Suppressor macrophage (primary cell): ENCODE results near the gene EDN2.

Experiments
- DNase-seq, 4 experiments: peaks; one replicate each; pipeline ENCODE4 v3.0.0-alpha.2; 2020 to 2022

The EDN2 gene

DNA sequence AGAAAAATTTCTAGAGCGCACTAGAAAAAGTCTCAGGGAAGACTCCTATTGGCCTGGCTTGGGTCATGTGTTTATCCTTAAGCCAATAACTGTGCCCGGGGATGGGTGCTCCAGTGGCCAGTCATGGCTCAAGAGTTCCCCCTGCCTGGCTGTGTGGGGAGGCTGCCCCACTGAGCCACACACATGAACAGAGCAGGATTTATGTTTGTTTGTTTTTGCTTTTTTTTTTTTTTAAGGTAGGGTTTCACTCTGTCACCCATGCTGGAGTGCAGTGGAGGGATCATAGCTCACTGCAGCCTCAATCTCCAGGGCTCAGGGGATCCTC is 21.8 kb downstream of the EDN2 start:
- no peak for DNase-seq

DNA sequence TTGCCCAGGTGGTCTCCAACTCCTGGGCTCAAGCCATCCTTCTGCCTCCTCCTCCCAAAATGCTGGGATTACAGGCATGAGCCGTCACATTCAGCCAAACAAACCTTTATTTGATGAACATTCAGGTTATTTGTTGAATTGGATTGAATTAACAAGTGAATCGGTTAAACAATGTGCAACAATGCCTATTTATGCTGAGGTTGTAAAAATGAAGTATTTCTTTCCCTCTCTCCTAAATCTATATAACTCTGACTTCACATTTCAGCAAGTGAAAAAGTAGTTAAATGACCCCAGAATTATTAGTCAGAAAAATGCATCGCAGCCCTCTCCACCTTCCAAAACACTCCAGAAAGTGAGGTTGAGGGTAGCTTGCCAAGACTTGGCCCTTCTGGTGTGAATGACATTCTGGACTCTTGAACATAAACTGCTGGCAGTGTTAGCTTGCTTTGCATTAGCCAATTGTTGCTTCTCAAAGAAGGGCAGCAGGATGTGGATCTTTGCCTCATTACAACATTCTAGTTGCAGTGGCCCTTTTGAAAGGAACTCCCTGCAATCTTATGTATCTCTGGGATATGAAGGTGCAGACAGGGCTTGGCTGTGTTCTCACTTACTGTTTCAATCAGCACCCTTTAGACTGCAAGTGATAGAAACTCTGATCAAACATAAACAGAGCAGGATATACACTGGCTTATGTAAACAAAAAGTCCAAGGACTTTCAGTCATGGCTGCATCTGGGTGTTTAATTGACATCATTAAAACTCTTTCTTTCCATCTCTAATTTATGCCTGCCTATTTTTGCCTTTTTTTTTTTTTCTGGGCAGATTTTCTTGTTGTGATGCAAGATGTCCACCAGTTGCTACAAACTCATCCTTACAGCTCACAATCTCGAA is 22.4 kb downstream of the EDN2 start:
- no peak for DNase-seq

DNA sequence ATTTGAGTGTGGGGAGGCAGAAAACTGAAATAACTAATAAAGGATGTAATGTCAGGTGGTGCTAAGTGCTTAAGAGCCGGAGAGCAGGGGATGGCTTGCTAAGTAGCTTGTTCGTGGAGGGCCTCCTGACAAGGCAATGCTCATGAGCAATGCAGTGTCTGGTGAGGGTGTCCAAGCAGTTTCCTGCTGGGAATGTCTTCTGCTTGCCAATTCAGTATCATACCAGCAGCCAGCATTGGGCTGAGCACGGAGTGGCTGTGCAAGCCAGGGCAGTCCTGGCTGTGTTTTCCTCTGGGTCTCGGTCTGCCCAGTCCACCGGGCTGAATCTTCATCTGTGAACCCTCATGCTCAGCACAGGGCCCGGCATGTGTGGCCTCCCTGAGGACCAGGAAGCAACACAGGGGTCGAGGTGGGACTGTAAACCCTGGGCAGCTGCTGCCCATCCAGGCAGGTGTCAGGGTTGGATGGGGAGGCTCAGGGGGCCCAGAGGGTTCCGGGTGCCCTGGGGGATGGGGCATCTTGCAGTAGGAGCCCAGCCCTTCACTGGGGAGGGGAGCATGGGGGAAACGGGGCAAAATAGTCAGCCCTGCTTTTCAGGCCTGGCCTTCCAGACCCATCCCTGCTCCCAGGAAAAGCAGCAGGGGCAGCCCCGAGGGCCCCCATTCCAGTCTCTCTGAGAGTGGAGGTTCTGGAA is 27.5 kb downstream of the EDN2 start:
- DNase-seq = no peak

GRCh38 chr1:41455479-41456332 is 28.8 kb downstream of the EDN2 start:
- DNase-seq = no peak

DNA sequence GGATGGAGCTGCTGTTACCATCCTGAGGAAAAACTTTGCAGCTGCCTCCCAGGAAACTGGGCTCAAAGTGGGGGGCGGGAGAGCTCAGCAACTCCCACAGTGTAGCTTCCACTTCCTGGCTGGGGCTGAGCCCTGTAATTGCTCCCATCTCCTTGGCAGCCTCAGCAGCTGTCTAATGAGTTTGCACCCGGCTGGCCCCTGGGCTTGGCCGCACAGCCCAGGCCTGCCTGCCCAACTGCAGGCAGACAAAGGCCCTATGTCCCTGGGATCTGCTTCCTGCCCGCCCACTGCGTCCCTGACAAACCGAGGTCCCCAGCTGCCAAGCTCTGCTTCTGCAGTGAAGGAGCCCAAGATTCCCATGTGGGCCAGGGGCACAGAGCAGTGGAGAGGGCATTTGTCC is 30.1 kb downstream of the EDN2 start:
- DNase-seq = no peak

GRCh38 chr1:41452704-41453290 is 31.7 kb downstream of the EDN2 start:
- DNase-seq = no peak

DNA sequence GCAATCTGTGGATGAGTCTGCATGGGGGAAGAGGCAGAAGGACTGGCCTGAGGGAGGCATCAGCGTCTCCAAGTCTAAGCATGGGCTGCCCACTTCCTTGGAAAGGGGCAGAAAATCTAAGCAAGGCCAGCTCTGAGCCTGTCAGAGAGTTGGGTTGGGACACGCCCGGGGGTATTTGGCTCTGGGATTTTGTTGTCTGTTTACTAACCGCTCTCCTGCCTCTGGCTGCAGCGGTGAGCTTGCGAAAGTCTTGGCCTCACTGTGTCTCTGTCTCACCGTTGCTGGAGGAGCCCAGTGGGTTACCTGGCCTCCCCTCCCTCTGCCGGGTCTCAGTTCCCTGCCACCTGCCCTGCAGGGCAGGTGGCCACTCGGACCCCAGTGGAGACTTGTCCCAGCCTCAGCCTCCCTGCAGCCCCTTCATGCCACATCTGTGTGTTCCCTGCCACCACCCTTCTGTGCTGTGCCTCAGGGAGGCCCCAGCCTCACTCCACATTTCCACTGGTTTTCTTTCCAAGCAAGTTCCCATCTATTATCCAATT is 33.7 kb downstream of the EDN2 start:
- no peak for DNase-seq

DNA sequence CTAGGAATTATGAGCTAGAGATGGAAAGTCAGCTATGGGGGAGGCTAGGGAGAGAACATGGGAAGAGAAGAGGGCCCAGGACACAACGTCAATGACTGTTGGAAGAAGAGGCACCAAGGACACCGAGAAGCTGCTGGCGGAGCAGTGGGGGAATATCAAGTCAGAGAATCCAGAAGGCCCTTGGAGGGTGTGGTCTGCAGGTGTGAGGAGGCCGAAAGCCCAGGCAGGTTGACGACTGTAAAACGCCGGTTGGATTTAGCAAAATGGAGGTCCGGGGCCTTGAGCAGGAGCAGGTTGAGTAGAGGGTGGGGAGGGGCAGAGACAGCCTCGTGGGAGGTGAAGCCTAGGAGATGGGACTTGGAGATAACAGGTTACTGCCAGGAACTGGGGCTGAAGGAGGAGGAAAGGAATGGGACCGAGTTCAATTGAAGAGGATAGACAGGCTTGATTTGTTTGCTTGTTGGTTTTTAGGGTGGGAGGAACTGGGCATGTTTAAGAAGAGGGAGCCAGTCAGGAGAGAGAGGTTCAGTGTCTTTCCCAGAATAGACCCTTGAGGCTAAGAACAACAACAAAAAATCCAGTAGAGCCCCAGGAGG is 35.1 kb downstream of the EDN2 start:
- DNase-seq = no peak

DNA sequence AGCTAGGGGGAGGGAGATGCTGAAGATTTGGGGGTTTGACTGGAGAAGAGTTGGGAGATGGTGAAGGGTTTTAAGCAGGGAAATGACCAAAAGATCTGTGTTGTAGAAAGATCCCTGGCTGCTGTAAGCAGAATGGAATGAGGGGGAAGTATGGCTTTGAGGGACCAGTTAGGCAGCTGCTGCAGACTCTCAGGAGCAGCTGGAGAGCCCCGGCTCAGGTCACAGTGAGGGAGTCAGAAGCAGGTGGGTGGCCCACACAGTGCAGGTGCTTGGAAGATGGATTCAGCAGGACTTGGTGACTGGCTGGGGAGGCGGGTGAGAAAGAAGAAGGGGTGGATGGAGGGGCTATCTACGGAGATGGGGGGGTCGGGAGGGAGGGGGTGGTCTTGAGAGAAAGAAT is 35.7 kb downstream of the EDN2 start:
- DNase-seq = no peak

DNA sequence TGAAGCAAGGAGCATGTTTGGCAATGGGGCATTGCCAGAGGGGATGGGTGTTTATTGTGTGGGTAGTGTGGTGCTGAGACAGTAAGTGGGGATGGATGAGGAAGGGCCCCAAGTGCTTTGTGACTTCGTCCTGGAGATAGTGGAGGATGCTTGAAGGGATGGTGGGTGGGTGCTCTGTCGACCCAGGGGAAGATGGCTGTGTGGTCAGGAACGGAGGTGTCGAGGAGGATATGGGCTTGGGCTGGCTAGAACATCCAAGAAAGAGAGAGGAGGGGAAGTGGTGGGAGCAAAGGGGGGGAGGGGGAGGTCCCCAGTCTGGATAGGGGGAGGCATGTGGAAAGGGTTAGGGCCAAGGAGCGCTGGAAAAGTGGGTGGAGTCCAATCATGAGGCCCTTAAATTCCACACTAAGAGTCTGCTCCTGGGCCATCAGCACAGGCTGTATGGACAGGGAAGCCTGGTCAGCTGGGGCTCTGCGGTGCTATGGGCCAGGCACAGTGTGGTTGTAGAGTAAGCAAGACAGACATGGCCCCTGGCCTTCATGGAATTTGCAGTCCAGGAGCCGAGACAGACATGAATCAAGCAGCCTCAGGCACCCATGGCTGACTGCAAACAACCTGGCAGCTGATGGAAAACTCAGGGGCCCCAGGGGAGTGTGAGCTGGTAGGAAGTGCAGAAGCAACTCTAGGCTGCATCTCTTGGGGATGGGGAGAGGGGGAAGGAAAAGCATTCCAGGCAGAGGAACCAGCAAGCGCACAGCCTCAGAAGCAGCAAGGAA is 36.3 kb downstream of the EDN2 start:
- DNase-seq = no peak

- no peak for DNase-seq
Measured at GRCh38 chr1:41446851-41447610, 37.5 kb downstream of the EDN2 start.

DNA sequence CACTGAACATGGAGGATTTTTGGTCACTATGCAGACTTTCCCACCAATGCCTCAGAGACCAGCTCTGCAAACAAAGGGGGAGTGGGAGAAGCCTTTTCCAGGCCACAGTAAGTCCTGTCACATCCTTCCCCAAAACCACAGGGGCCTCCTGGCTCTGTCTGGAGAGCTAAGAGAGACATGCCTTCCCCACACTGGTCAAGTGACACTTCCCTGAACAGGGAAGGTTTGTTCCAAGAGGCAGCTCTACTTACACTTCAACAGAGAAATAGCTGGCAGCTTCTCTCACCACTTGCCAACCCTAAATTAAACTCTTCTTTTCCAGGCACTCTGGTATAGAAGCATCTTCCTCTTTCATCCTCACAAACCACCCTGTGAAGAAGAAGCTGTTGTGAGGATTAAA is 39.7 kb downstream of the EDN2 start:
- DNase-seq = no peak

DNA sequence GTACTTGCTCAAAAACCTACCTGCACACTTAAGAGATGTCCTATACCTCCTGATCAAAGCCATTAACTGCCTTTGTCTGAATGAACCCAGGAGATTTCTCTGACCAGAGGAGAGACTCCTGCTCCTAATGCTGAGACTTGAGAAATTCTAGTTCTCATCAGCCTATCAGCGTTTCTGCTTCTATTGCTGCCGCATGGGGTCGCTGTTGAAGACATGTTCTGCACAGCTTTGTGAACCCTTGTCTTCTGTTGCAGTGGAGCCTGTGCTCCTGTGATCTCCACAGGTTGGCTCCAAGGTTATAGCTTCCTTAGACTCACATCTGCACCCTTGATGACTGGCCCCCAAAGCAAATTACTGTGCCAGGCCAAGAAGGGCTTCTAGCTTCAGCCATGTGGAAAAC is 40.2 kb downstream of the EDN2 start:
- no peak for DNase-seq

- no peak for DNase-seq
Measured at GRCh38 chr1:41442697-41443251, 41.7 kb downstream of the EDN2 start.

DNA sequence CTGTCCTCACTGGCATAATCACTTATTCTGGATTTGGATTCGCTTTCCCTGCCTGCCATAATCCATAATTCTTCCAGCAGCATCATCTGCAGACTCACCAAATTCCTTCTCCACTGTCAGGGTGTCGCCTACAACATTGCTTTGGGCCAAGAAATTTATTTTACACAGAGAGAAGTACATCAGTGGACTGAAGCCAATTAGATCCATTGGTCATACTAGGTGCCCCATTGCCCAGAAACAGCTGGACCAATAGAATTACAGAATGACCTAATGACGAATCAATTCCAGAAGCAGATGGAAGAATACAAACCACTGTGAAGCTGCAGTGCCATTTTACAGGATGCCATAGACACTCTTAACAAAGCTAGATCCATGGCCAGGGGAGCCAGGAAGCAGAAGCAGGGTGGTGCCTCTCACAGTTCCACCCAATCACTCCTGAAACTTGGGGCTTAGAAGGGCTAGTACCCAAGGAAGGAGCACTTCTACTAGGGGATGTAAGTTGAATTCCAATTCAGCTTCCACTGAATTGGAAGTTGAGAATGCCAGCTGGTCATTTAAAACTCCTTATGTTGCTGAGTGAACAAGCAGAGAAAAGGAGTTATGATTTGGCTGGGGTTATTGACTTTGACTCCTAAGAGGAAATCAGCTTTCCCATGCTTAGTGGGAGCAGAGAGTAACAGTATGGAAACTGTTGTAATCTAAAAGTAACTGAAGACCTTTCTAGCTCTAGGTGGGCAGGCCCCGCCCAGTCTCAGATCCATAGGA is 44.0 kb downstream of the EDN2 start:
- no peak for DNase-seq

DNA sequence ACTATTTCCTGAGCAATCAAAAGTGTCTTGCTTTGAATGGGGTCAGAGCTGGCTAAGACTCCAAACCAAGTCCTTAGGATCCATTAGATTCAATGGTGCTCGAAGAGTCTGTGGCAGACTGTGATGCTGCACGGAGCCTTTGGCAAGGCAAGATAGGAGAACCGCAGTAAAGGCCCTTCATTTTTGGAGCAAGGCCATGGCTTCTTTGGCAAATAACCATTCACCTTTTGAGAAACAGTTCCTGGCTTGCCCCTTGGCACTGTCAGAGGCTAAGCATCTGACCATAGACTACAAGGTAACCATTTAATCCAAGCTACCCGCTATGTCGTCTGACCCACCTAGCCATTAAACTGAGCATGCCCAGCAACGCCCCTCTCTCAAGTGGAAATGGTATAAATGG is 45.2 kb downstream of the EDN2 start:
- no peak for DNase-seq

GRCh38 chr1:41438711-41439110 is 45.8 kb downstream of the EDN2 start:
- DNase-seq = no peak

DNA sequence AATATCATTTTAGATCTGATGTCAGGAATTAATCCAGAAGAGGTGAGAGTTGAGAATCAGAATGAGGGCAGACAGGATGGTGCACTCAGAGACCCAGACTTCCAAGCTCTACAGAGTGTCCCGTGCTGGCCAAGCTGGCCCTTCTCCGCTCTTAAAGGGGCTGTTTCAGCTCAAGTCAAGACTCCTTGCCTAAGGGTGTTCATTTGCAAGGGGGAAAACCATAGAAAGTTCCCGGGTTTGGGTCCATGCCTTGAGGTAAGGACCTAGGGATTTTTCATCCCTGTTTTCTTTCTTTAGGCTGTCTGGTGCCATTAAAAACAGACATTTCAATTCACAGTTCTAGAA is 47.5 kb downstream of the EDN2 start:
- DNase-seq = no peak

- no peak for DNase-seq
Measured at GRCh38 chr1:41436281-41437010, 48.0 kb downstream of the EDN2 start.
